SK-N-SH treated with all-trans-retinoic acid at 6 μM for 48 hours (cell line): Measurements from ENCODE around the gene HMGN4.

Experiments used
- CSRNP3 ChIP-seq: fragments of 250-450 bp; sonication (Bioruptor Pico); IDR thresholded peaks from 2 replicates; pipeline ENCODE4 v1.5.1; 2021; ENCODE audit warnings: mild to moderate bottlenecking, moderate library complexity
- ESRRG ChIP-seq: fragments of 250-450 bp; sonication (Bioruptor Pico); IDR thresholded peaks from 2 replicates; pipeline ENCODE4 v1.6.1; 2021; ENCODE audit warnings: mild to moderate bottlenecking
- SNAI2 ChIP-seq: fragments of 250-450 bp; sonication (Bioruptor Pico); IDR thresholded peaks from 2 replicates; pipeline ENCODE4 v1.5.0; 2020; ENCODE audit warnings: mild to moderate bottlenecking, moderate library complexity
- ZFP3 ChIP-seq: fragments of 250-450 bp; sonication (Bioruptor Pico); IDR thresholded peaks from 2 replicates; pipeline ENCODE4 v1.5.0; 2020; ENCODE audit warnings: mild to moderate bottlenecking, moderate library complexity
- ZFP30 ChIP-seq: fragments of 450-650 bp; formaldehyde crosslinking; IDR thresholded peaks from 2 replicates; pipeline ENCODE4 v1.5.0; 2022; ENCODE audit warnings: mild to moderate bottlenecking, moderate library complexity

GRCh38 chr6:26494117-26494516 lies 44.0 kb upstream of the HMGN4 start:
- TF ChIP-seq ZFP3 (CRISPR knock-in tag): no peak
- no peak for TF ChIP-seq CSRNP3
- no peak for TF ChIP-seq SNAI2 (CRISPR knock-in tag)
- no peak for TF ChIP-seq ESRRG
- TF ChIP-seq ZFP30 (CRISPR knock-in tag): no peak
